DOHH2 (cell line): ENCODE data around the gene OBSCN.

Experiments used
- H3F3A ChIP-seq: fragments of 200-600 bp; sonication (generic), shearing (Covaris generic); 2 replicates; pipeline ENCODE4 v1.6.0; 2016; ENCODE audit warnings: antibody characterized with exemption, mild to moderate bottlenecking; ENCODE audit not compliant: control insufficient read depth, insufficient read depth
- H3K27ac ChIP-seq: fragments of 200-600 bp; sonication (generic); 2 replicates; pipeline ENCODE4 v1.5.1; 2014; ENCODE audit warnings: low read depth, mild to moderate bottlenecking, low read length, moderate library complexity
- H3K27me3 ChIP-seq: fragments of 200-600 bp; sonication (generic); 2 replicates; pipeline ENCODE4 v1.6.1; 2014; ENCODE audit warnings: mild to moderate bottlenecking, low read length, mixed read lengths; ENCODE audit not compliant: control insufficient read depth
- H3K36me3 ChIP-seq: fragments of 200-600 bp; sonication (generic); 2 replicates; pipeline ENCODE4 v1.6.1; 2014; ENCODE audit warnings: mild to moderate bottlenecking, low read length, moderate library complexity, mixed read lengths; ENCODE audit not compliant: control insufficient read depth
- H3K4me1 ChIP-seq: fragments of 200-600 bp; sonication (generic); 2 replicates; pipeline ENCODE4 v1.6.1; 2014; ENCODE audit warnings: mild to moderate bottlenecking, low read length, mixed read lengths; ENCODE audit not compliant: control insufficient read depth
- H3K4me2 ChIP-seq: fragments of 200-600 bp; sonication (generic); 2 replicates; pipeline ENCODE4 v1.6.0; 2014; ENCODE audit warnings: mild to moderate bottlenecking, low read length, moderate library complexity
- H3K4me3 ChIP-seq: fragments of 200-600 bp; sonication (generic); 2 replicates; pipeline ENCODE4 v1.5.1; 2014; ENCODE audit warnings: mild to moderate bottlenecking, low read length, mixed read lengths
- H3K79me2 ChIP-seq: fragments of 200-600 bp; sonication (generic); 2 replicates; pipeline ENCODE4 v1.6.1; 2014; ENCODE audit warnings: mild to moderate bottlenecking, low read length, mixed read lengths; ENCODE audit not compliant: control insufficient read depth
- H3K9me2 ChIP-seq: fragments of 200-600 bp; sonication (generic); replicated peaks from 2 replicates; pipeline ENCODE4 v1.6.1; 2014; ENCODE audit warnings: mild to moderate bottlenecking, low read length, mixed read lengths; ENCODE audit not compliant: control insufficient read depth
- H3K9me3 ChIP-seq: fragments of 200-600 bp; sonication (generic); 2 replicates; pipeline ENCODE4 v1.6.1; 2014; ENCODE audit warnings: antibody characterized with exemption, low read length, mixed read lengths; ENCODE audit not compliant: control insufficient read depth, insufficient read depth
- H4K20me1 ChIP-seq: fragments of 200-600 bp; sonication (generic); 2 replicates; pipeline ENCODE4 v1.6.0; 2014; ENCODE audit warnings: low read depth, mild to moderate bottlenecking, antibody characterized with exemption, low read length, moderate library complexity; ENCODE audit not compliant: control insufficient read depth, insufficient read depth
- CTCF ChIP-seq: fragments of 200-600 bp; sonication (generic); IDR thresholded peaks from one replicate; pipeline ENCODE4 v1.5.1; 2014; ENCODE audit warnings: antibody characterized with exemption, mild to moderate bottlenecking, low read depth, low read length; ENCODE audit not compliant: poor library complexity, severe bottlenecking
- EZH2phosphoT487 ChIP-seq: fragments of 200-600 bp; sonication (generic); IDR thresholded peaks from 2 replicates; pipeline ENCODE4 v1.6.1; 2017; ENCODE audit warnings: borderline replicate concordance, mild to moderate bottlenecking, antibody characterized with exemption, low read length, moderate library complexity, mixed read lengths

OBSCN gene

DNA sequence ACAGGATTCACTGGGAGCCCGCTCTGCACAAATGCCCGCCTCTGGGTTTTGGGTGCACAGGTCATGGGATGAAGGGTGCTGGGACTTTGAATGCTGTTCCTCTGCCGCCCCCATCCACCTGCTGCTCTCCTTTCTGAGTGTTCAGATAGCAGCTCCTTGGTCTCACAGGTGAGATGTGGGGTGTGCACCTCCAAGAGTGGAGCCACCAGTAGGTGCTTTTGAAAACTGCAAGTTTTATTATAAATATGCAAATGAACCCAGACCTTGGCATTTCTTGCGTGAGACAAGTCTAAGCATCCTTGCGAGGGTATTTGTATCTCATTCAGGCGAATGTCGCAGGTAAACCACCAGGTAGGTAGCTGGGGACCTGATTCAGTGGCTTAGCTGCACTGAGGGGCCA, 30.2 kb downstream of the OBSCN start:
- H3K27me3 ChIP-seq: peaks cover 4% of the 10 kb centered on the region; the same call in 1 of the 2 replicates
- H3K9me2 ChIP-seq: no peaks in the 10 kb centered on the region
- peaks cover 16% of the 10 kb centered on the region for H3K9me3 ChIP-seq
- no peak overlapping the region for H3K4me2 ChIP-seq
- no peaks in the 10 kb centered on the region for H3K4me1 ChIP-seq
- H3K27ac ChIP-seq: no peak overlapping the region
- no peak for TF ChIP-seq CTCF
- TF ChIP-seq EZH2phosphoT487: no peak
- H3K4me3 ChIP-seq: no peak overlapping the region
- H3K36me3 ChIP-seq: no peaks in the 10 kb centered on the region
- no peaks in the 10 kb centered on the region for H3K79me2 ChIP-seq
- no peaks in the 10 kb centered on the region for H4K20me1 ChIP-seq
- H3F3A ChIP-seq: no peaks in the 10 kb centered on the region

DNA sequence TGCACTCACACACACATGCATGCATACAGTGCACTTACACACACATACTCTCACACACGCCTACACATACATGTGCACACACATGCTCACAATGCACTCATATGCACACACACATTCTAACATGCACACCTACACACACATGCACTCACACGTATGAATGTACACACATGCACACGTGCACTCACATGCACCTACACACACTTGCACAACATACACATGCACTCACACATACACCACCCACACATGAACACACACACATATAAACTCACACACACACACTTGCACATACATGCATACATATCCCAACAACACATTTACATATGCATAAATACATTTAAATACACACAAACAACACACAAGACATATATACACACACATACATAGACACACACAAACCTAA, 30.6 kb downstream of the OBSCN start:
- TF ChIP-seq EZH2phosphoT487 (no peak), CTCF (no peak)
- H3K4me3 ChIP-seq: no peak overlapping the region
- H3K9me2 ChIP-seq: no peaks in the 10 kb centered on the region
- H3K27me3 ChIP-seq: peaks cover 4% of the 10 kb centered on the region; the same call in 1 of the 2 replicates
- H3K79me2 ChIP-seq: no peaks in the 10 kb centered on the region
- peaks cover 20% of the 10 kb centered on the region for H3K9me3 ChIP-seq
- no peaks in the 10 kb centered on the region for H3K36me3 ChIP-seq
- H3K4me2 ChIP-seq: no peak overlapping the region
- no peaks in the 10 kb centered on the region for H3K4me1 ChIP-seq
- H3K27ac ChIP-seq: no peak overlapping the region
- H3F3A ChIP-seq: no peaks in the 10 kb centered on the region
- no peaks in the 10 kb centered on the region for H4K20me1 ChIP-seq

DNA sequence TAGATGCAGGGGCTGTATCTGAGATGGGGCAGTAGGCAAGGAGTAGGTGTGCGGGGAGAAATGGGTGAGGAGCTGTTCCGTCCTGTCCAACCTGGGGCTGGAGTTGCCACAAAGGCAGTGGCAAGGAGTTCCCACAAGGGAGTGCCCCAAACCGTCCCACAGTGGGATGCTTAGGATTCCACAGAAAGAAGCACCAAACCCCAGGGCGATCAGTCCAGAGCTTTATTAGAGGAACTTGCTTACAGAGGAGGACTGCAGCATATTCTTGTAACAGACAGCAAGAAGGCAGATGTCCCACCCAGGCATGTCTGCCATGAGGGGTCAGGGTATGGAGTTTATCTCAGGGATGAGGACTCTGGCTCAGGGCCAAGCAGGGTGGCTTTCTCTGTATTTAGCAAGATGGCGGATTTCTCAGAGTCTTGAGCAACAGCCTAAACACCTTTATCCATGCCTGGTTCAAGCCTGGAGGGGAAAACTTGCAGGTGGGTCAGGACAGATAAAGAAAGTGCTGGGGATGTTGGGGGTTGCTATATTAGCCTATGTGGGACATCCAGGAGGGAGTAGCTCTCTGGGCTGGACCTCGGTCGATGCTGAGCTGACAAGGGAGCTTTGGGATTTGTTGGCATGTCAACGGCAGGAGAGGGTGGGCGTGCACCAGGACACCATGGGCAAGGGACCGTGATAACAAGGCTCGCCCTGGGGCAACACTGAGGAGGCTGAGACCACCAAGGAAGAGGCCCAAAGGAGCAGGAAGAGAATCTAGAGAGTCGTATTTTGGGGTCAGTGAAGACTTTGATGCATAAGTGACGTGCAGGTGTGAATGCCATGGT, 32.8 kb downstream of the OBSCN start:
- no peaks in the 10 kb centered on the region for H3K36me3 ChIP-seq
- no peak overlapping the region for H3K27ac ChIP-seq
- no peak overlapping the region for H3K4me2 ChIP-seq
- H3K4me3 ChIP-seq: no peak overlapping the region
- H3K4me1 ChIP-seq: no peaks in the 10 kb centered on the region
- H3K9me2 ChIP-seq: no peaks in the 10 kb centered on the region
- peaks cover 20% of the 10 kb centered on the region for H3K9me3 ChIP-seq
- no peaks in the 10 kb centered on the region for H3F3A ChIP-seq
- no peaks in the 10 kb centered on the region for H3K79me2 ChIP-seq
- no peaks in the 10 kb centered on the region for H4K20me1 ChIP-seq
- peaks cover 4% of the 10 kb centered on the region; the same call in 1 of the 2 replicates for H3K27me3 ChIP-seq
- TF ChIP-seq CTCF: no peak
- no peak for TF ChIP-seq EZH2phosphoT487
